ENCODE results near the gene SELENOS.

The SELENOS gene

GRCh38 chr15:101237251-101237650 is 40.0 kb downstream of the SELENOS start:
- intact Hi-C loops (cut with DNase I) = no loop called here
- DNase-seq = no peak

- intact Hi-C loops (cut with DNase I) = no loop called here
- DNase-seq = no peak
Observed at GRCh38 chr15:101233651-101234280, 43.5 kb downstream of the SELENOS start.

- peak in 2 of 10 donors; percentile 19 to 83 for DNase-seq
- intact Hi-C loops (cut with DNase I) = no loop called here
Observed at GRCh38 chr15:101232677-101233076, 44.6 kb downstream of the SELENOS start.

- intact Hi-C loops (cut with DNase I) = no loop called here
- DNase-seq = no peak
Observed at GRCh38 chr15:101228313-101228712, 49.0 kb downstream of the SELENOS start.

GRCh38 chr15:101225658-101226057 is 51.6 kb downstream of the SELENOS start:
- DNase-seq = no peak
- intact Hi-C loops (cut with DNase I) = no loop called here

Measured in posterior cingulate gyrus (tissue), 11 donors.